CD4-positive, alpha-beta T cell (primary cell): ENCODE measurements around the gene USP46. TPM values are rescaled to one million over a fixed set of nuclear protein-coding genes. Genes with fewer than 3 reads are reported as not detected.

Source experiments
- ATAC-seq: fragments of 200-7000 bp; cut with Tn5 transposase; one replicate; pipeline ENCODE4 v1.10.0; 2022; ENCODE audit warnings: mild to moderate bottlenecking; ENCODE audit not compliant: poor library complexity
- CTCF ChIA-PET: fragments of 350-600 bp; sonication (Branson Sonifier 250); formaldehyde crosslinking; loops from one replicate; lab custom pipeline; 2021; ENCODE audit warnings: antibody characterized with exemption, inconsistent platforms; lab: Charles Lee
- POLR2A ChIA-PET: fragments of 350-600 bp; sonication (Branson Sonifier 250); formaldehyde crosslinking; loops from one replicate; lab custom pipeline; 2021; ENCODE audit warnings: antibody characterized with exemption, inconsistent platforms; lab: Charles Lee
- DNase-seq, 14 experiments: peaks; one replicate each; pipeline ENCODE4 v3.0.0-alpha.2; 2013 to 2020; ENCODE audit warnings: mixed read lengths in 2 of 14
- H3K27ac ChIP-seq, 2 donors: one replicate each; pipeline versions ENCODE4 v1.5.1 to v1.7.0; 2013; ENCODE audit warnings: low read length in 2 of 2, low read depth in 1 of 2, mild to moderate bottlenecking in 1 of 2
- H3K27me3 ChIP-seq, 2 experiments: 1 replicate in 1 of 2; 2 replicates in 1 of 2; pipeline versions ENCODE4 v1.6.1 to v1.7.0; 2013; ENCODE audit warnings: low read length in 2 of 2, control low read depth in 1 of 2, mild to moderate bottlenecking in 1 of 2, moderate library complexity in 1 of 2; ENCODE audit not compliant: insufficient read depth in 2 of 2, control insufficient read depth in 1 of 2
- H3K36me3 ChIP-seq: one replicate; pipeline ENCODE4 v1.6.1; 2013; ENCODE audit warnings: low read length, control low read depth; ENCODE audit not compliant: insufficient read depth
- H3K4me1 ChIP-seq: one replicate; pipeline ENCODE4 v1.6.1; 2013; ENCODE audit warnings: low read length, control low read depth; ENCODE audit not compliant: insufficient read depth
- H3K4me3 ChIP-seq: one replicate; pipeline ENCODE4 v1.5.1; 2013; ENCODE audit warnings: mild to moderate bottlenecking, low read length, moderate library complexity
- H3K9me3 ChIP-seq, 2 experiments: 1 replicate in 1 of 2; 2 replicates in 1 of 2; pipeline versions ENCODE4 v1.6.1 to v1.7.0; 2013; ENCODE audit warnings: low read length in 2 of 2, mild to moderate bottlenecking in 2 of 2, control low read depth in 1 of 2, moderate library complexity in 1 of 2; ENCODE audit not compliant: control insufficient read depth in 1 of 2, insufficient read depth in 1 of 2
- H3K27ac Mint-ChIP-seq: one replicate; pipeline ENCODE4 v1.8.0; 2020; ENCODE audit warnings: mixed read lengths
- H3K27me3 Mint-ChIP-seq: one replicate; pipeline ENCODE4 v1.8.0; 2021; ENCODE audit warnings: mixed read lengths
- H3K36me3 Mint-ChIP-seq: one replicate; pipeline ENCODE4 v1.8.0; 2021; ENCODE audit warnings: low read depth, mixed read lengths
- H3K4me1 Mint-ChIP-seq: one replicate; pipeline ENCODE4 v1.8.0; 2021; ENCODE audit warnings: low read depth, mixed read lengths
- H3K4me3 Mint-ChIP-seq: one replicate; pipeline ENCODE4 v1.8.0; 2020; ENCODE audit warnings: mild to moderate bottlenecking, mixed read lengths
- H3K9me3 Mint-ChIP-seq: one replicate; pipeline ENCODE4 v1.8.0; 2020; ENCODE audit warnings: mixed read lengths
- CTCF ChIP-seq: fragments of 200-600 bp; IDR thresholded peaks from one replicate; pipeline ENCODE4 v1.8.0; 2022; ENCODE audit warnings: antibody characterized with exemption, mild to moderate bottlenecking
- intact Hi-C, 2 experiments: fragments of 100-400 bp; cut with DNase I in 1 of 2; cut with micrococcal nuclease in 1 of 2; formaldehyde crosslinking; loops; one replicate each; pipeline versions ENCODE4 v1.15.1 to v1.9.0; 2023 to 2025; cut with DNase I, micrococcal nuclease
- total RNA-seq, 174 experiments: library from RNA in 2 of 174; stranded (reverse) in 2 of 174; gene quantifications; one replicate each; pipeline ENCODE4 v1.2.3 and lab custom pipeline; 2021 to 2026

The USP46 gene
- total RNA-seq, 2 experiments from 2014 or later = 6.8 to 10.5 TPM

- no peaks in the 10 kb centered on the region for H3K9me3 Mint-ChIP-seq
- Histone ChIP-seq H3K27me3 (peaks cover 0 to under 1% of the 10 kb centered on the region in 2 experiments), H3K27ac (no peak overlapping the region), H3K4me1 (no peaks in the 10 kb centered on the region), H3K4me3 (no peak overlapping the region), H3K9me3 (no peaks in the 10 kb centered on the region), H3K36me3 (no peaks in the 10 kb centered on the region)
- POLR2A ChIA-PET = no interaction called here
- no peaks in the 10 kb centered on the region for H3K36me3 Mint-ChIP-seq
- no peak for DNase-seq
- TF ChIP-seq CTCF = no peak
- H3K4me1 Mint-ChIP-seq = no peaks in the 10 kb centered on the region
- no peak overlapping the region for H3K27ac Mint-ChIP-seq
- no peak for ATAC-seq
- no peak overlapping the region for H3K4me3 Mint-ChIP-seq
- intact Hi-C loops = no loop called here
- CTCF ChIA-PET = interaction anchor here (1.5 kb wide), 1 partner anchor 10 kb away, joined by 4 read pairs; no protein-coding TSS in a partner anchor
- H3K27me3 Mint-ChIP-seq = peaks cover 44% of the 10 kb centered on the region
These were observed 103.8 kb downstream of the USP46 start for GRCh38 chr4:52555356-52555716.

- intact Hi-C loops = no loop called here
- Histone ChIP-seq H3K4me1 (no peaks in the 10 kb centered on the region), H3K36me3 (no peaks in the 10 kb centered on the region), H3K27me3 (peaks cover 0 to 3% of the 10 kb centered on the region in 2 experiments), H3K27ac (no peak overlapping the region), H3K9me3 (no peaks in the 10 kb centered on the region), H3K4me3 (no peak overlapping the region)
- Mint-ChIP-seq H3K36me3 (no peaks in the 10 kb centered on the region), H3K27me3 (peaks cover 44% of the 10 kb centered on the region), H3K9me3 (no peaks in the 10 kb centered on the region), H3K4me3 (no peak overlapping the region), H3K4me1 (no peaks in the 10 kb centered on the region), H3K27ac (no peak overlapping the region)
- no peak for TF ChIP-seq CTCF
- DNase-seq (no peak), ATAC-seq (no peak)
- POLR2A ChIA-PET = no interaction called here
- CTCF ChIA-PET = interaction anchor here (1.5 kb wide), 1 partner anchor 9 kb away, joined by 4 read pairs; no protein-coding TSS in a partner anchor
These were observed 104.3 kb downstream of the USP46 start for GRCh38 chr4:52554612-52555355.

- H3K27me3 Mint-ChIP-seq = peaks cover 57% of the 10 kb centered on the region
- peaks cover 0 to 6% of the 10 kb centered on the region in 2 experiments for H3K27me3 ChIP-seq
- no peaks in the 10 kb centered on the region for H3K4me1 ChIP-seq
- ChIA-PET POLR2A (no interaction called here), CTCF (no interaction called here)
- no peaks in the 10 kb centered on the region for H3K4me1 Mint-ChIP-seq
- ATAC-seq (no peak), DNase-seq (no peak)
- no peak overlapping the region for H3K27ac ChIP-seq
- no peaks in the 10 kb centered on the region for H3K36me3 ChIP-seq
- no peaks in the 10 kb centered on the region for H3K36me3 Mint-ChIP-seq
- no peak overlapping the region for H3K27ac Mint-ChIP-seq
- no peak for TF ChIP-seq CTCF
- intact Hi-C loops = no loop called here
- no peaks in the 10 kb centered on the region for H3K9me3 ChIP-seq
- H3K9me3 Mint-ChIP-seq = no peaks in the 10 kb centered on the region
- H3K4me3 Mint-ChIP-seq = no peak overlapping the region
- H3K4me3 ChIP-seq = no peak overlapping the region
These were observed 106.3 kb downstream of the USP46 start for GRCh38 chr4:52552778-52553177.
